GM19397 (cell line): ENCODE data around the gene GCN1.
"Not testable (repeated sequence)": the region's sequence is repeated elsewhere in the genome, so short reads cannot be mapped to it uniquely, and the experiment has no call there.

ENCODE experiments used
- ATAC-seq: cut with Tn5 transposase; IDR thresholded peaks from one replicate; pipeline ENCODE4 v1.9.1; 2021; ENCODE audit warnings: mild to moderate bottlenecking, moderate library complexity; ENCODE audit not compliant: unreplicated experiment

GCN1 gene

DNA sequence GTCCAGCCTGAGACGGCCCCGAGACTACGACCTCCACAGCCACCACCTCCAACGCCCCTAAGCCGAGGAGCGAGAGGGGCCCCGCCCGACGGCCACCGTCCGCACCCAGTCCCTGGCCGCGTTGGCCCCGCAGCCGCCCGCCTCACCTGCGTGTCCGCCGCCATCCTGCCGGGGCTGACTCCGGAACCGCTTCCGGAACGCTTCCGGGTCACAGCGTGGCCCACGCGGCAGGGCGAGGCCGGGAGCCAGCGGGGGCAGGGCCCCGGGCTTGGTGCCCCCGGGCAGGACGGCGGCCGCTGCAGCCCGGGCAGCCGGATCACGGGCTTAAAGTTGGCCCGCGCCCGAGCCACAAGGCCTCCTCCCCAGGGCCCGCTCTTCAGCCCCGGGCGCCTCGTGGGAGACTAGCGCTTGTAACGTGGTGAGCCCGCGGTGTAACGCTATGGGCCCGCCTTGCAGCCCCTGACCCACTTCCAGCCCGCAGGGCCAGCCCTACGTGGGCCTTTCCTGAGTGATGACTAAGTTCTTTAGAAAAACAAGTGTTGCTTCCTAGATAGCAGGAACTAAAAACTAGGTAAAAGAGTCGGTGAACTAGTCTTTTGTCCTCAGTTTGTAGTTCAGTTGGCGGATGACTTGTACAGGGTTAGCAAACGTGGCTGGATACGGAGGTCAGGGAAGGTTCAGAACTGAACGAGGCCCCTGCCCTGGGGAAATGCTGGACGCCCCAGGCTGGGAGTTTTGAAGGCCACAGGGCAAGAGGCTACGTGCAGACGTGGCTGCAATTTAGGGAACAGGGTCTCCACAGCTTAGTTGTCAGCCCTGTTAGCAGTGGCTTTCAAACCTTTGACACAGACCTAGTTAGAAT lies at the start of gene GCN1:
TSS of gene GCN1 (minus strand) at position 182 of the 862 bp plus-strand sequence. CDS start at position 164, 18 bp downstream.
- peak; percentile 79 for ATAC-seq

DNA sequence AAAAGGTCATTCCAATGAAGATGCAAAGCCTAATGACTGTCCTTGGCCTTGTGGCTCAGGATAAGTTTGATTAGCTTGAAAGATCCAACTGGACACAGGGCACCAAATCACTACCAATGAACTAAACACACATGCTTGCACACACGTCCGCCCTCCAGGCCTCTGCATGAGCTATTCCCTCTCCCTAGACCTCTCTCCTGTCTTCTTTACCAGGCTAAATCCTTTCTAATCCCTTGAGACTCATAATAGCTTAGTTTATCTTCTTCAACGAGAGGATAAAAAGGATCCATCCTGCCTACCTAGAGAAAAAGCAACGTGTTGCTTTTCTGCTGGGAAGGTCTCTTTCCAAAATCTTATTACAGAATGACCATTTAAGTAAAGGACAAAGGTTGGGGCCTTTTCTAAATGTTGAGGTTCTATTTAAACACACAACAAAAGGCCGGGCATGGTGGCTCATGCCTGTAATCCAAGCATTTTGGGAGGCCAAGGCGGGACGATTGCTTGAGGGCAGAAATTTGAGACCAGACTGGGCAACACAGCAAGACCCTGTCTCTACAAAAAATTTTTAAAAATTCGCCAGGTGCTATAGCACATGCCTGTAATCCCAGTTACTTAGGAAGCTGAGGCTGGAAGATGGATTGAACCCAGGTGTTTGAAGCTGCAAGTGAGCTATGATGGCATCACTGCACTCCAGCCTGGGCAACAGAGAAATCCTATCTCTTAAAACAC lies 48.6 kb upstream of the GCN1 start:
- no peak for ATAC-seq

- no peak for ATAC-seq
Observed at GRCh38 chr12:120242275-120242799, 47.8 kb upstream of the GCN1 start.

DNA sequence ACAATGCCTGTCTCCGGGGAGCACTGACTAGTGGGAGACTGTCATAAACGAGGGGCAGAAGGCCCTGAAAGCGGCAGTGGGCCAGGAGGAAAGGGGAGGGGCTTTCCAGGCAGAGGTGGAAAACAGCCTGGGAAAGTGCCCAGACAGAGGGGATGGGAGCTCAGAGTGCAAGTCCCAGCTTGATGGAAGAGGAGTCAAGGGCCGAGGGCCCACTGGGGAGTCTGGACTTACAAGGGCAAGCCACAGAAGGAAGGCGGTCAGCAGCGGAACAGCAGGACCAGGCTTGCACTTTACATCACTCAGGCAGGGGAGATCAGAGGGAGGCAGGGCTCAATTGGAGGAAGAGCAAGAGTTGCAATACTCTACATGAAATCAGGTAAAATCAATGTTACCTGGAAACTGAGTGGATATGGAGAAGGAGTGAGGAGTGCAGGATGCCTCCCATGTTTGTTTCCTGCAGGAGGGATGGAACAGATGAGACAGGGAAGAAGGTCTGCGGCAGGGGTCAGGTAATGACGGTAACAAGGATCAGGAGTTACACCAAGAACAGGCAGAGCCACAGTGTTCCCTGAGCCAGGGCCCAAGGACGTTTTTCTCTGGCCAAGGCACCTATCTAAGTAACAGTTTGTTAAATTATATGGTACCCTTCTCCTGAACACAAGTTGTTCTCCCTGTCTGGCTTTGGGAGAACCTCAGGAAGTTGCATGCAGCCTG lies 47.2 kb upstream of the GCN1 start:
- ATAC-seq: no peak

- ATAC-seq: no peak
Observed at GRCh38 chr12:120240495-120240833, 45.9 kb upstream of the GCN1 start.

- no peak for ATAC-seq
Observed at GRCh38 chr12:120239776-120240494, 45.4 kb upstream of the GCN1 start.

DNA sequence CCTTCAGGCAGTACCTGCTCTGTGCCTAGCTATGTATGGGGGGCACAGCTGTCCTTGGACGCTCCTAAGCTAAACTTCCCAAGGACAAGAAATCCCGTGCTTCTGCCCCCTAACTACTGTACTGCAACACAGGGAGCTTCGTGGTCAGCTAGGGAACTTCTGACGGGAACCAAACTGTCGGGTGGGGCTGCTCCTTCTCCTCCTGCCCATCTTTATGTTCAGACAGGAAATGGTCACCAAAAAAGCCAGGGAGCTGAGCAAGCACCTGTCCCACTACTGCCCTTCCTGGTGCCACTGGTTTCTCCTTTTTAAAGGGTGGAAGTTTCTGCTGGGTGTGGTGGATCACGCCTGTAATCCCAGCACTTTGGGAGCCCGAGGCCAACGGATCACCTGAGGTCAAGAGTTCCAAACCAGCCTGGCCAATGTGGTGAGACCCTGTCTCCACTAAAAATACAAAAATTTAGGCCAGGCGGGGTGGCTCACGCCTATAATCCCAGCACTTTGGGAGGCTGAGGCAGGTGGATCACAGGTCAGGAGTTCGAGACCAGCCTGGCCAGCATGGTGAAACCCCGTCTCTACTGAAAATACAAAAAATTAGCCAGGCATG lies 44.4 kb upstream of the GCN1 start:
- no peak for ATAC-seq

DNA sequence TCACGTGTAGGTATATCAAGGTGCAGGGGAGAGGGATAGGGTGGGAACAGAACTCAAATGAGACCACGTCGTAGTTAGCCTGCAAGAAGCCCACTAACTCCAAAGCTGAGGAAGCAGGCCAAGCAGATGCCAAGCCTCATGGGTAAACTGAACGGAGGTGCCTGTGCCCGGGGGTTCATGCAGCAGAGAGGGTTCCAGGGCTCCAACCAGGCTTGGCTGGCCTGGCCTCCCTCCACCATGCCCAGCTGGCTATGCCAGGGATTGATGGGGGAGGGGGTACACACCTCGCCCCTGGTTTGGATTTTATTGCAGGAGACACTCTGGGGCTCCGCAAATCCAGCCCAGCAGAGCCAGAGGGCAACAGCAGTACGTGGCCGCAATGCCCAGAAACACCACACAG lies 43.7 kb upstream of the GCN1 start:
- no peak for ATAC-seq

- no peak for ATAC-seq
Observed at GRCh38 chr12:120237360-120238171, 43.1 kb upstream of the GCN1 start.

DNA sequence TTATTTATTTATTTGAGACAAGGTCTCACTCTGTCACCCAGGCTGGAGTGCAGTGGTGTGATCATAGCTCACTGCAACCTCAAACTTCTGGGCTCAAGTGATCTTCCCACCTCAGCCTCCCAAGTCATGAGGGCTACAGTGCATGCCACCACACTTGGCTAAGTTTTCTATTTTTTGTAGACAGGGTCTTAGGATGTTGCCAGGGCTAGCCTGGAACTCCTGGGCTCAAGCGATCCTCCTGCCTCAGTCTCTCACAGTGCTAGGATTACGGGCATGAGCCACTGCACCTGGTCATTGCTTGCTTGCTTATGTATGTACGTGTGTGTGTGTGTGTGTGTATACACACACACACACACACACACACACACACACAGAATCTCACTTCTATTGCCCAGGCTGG lies 42.3 kb upstream of the GCN1 start:
- not testable (repeated sequence) for ATAC-seq

- no peak for ATAC-seq
Observed at GRCh38 chr12:120235369-120236323, 41.1 kb upstream of the GCN1 start.

- ATAC-seq: no peak
Observed at GRCh38 chr12:120234643-120235368, 40.3 kb upstream of the GCN1 start.

DNA sequence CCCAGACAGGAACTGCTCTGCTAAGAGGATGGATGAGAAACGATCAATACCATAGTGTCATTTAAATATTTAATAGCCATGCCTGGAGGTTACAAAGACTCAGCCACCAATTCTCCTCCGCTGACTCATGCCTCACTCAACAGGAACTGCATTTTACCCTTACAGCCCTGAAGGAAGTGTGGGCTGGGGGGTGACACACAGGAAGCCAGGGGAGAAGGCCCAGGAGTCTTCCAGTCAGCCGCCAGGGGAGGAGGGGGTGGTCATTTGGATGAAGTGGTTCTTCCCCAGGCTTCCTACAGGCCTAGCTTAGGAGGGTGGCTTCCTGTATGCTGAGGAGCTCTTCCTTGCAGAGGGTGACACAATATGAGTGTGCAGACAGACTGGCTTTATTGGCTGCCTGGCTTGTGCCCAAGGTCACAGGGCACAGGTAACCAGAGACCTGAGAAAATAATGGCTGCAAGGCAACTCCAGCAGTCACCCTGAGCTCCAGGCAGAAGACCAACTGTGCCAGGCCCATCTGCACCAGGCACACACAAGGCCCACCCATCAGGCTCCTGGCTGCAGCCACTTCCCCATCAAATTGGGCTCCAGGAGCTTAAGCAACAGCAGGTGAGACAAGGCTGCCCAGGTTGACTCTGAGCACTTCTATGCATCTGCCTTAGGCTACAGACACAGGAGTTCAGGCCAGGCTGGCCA lies 36.9 kb upstream of the GCN1 start:
- no peak for ATAC-seq

- no peak for ATAC-seq
Observed at GRCh38 chr12:120230974-120231315, 36.4 kb upstream of the GCN1 start.

DNA sequence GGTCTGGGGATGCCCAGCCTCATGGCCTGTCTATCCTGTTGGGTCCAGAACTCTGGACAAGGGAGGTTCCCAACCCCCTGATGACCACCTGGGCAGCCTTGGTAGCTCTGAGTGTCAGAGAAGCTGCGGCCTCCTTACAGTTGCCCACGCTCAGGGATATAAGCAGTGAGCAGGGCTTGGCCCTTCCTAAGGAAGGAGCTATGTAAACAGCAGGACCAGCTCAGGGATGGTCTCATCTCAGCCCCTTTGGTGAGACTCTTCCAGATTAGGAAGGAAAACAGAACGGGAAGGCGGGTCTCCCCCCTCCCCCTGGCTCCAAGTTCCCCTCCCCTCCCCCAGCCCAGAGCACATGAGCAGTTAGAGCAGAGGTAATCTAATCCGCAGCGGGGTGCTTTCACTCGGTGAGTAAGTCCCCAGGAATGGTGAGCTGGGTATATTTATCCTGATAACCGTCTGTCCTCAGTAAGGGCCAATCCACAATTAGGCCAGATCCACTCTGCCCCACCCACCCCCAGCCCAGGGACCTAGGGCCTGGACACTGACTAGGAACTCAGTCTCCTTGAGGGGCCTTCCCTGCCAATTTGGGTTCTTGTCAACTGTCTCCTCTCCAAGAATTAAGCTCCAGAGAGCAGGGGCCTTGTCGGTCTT lies 35.9 kb upstream of the GCN1 start:
- ATAC-seq: no peak

DNA sequence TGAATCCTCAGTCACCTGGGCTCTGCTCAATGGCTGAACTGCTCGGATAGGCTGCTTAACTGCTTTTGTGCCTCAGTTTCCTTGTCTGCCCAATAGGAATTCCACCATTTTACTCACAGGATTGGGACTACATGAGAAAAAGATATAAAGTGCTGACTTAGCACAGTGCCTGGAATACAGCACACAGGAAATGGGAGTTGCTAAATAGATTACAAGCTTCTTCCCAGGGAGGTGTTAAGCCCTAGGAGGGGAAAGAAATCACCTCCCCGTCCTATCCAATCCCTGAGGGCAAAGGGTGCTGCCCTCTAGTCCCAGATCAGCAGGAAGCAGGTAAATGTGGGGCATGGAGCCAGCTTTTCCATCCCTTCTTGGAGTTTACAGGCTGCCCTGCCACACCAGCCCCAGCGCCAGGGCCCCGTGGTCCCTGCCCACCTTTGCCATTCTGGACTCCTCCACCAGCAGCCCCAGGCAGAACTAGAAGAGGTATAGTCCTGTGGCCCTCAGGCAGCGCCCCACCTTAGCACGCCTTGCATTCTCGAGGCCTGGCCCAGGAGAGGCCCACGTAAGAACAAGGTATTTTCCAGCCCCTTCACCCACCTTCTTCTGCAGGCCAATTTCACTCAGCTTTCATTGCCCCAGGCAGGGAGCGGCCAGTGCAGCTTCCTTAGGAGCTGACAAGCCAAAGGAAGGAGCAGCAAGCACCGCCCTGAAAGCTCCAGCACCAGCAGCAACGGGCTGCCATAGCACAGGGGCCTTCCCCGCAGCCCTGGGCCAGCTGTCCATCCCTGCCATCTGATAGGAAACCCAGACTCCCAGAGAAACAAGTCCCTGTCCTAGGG lies 35.2 kb upstream of the GCN1 start:
- no peak for ATAC-seq
